IMR-90 (cell line): Measurements from ENCODE around the gene EFCAB8. TPM values are rescaled to one million over a fixed set of nuclear protein-coding genes. Genes with fewer than 3 reads are reported as not detected.

ENCODE experiments used
- ATAC-seq: fragments of 200-7000 bp; cut with Tn5 transposase; 2 replicates; pipeline ENCODE4 v1.9.1; 2020; ENCODE audit warnings: low read depth, mild to moderate bottlenecking, moderate library complexity
- BruUV-seq: library from RNA; stranded (reverse); fragments of 400-500 nt; replicated peaks from 2 replicates; lab custom pipeline; 2021; lab: Mats Ljungman, UMichigan
- CTCF ChIA-PET: fragments of 300-600 bp; formaldehyde crosslinking; extraction: SDS; loops from one replicate; lab custom pipeline; 2021; ENCODE audit warnings: antibody characterized with exemption; lab: Yijun Ruan, JAX
- POLR2A ChIA-PET: fragments of 300-600 bp; sonication (Branson Sonifier 250); formaldehyde crosslinking; loops from one replicate; lab custom pipeline; 2022; ENCODE audit warnings: antibody characterized with exemption; ENCODE audit not compliant: unreplicated experiment; lab: Charles Lee
- DNase-seq: peaks from one replicate; pipeline ENCODE4 v3.0.0; 2013
- H2AFZ ChIP-seq: replicated peaks from 2 replicates; pipeline ENCODE3; 2013; ENCODE audit warnings: low read length, mild to moderate bottlenecking; ENCODE audit not compliant: poor library complexity
- H2AK5ac ChIP-seq: 2 replicates; pipeline ENCODE4 v1.6.1; 2013; ENCODE audit warnings: low read depth, low read length, inconsistent platforms
- H2AK9ac ChIP-seq: replicated peaks from 2 replicates; pipeline ENCODE3; 2013; ENCODE audit warnings: mild to moderate bottlenecking, low read depth, low read length, moderate library complexity; ENCODE audit not compliant: poor library complexity
- H2BK120ac ChIP-seq: 2 replicates; pipeline ENCODE4 v1.6.1; 2013; ENCODE audit warnings: low read depth, low read length, inconsistent platforms
- H2BK15ac ChIP-seq: 3 replicates; pipeline ENCODE4 v1.6.1; 2013; ENCODE audit warnings: low read depth, low read length, inconsistent platforms
- H2BK20ac ChIP-seq: 2 replicates; pipeline ENCODE4 v1.6.1; 2013; ENCODE audit warnings: low read depth, mild to moderate bottlenecking, inconsistent platforms, low read length, moderate library complexity
- H2BK5ac ChIP-seq: 2 replicates; pipeline ENCODE4 v1.6.1; 2013; ENCODE audit warnings: mild to moderate bottlenecking, low read depth, low read length, inconsistent platforms; ENCODE audit not compliant: poor library complexity, severe bottlenecking
- H3K14ac ChIP-seq: replicated peaks from 2 replicates; pipeline ENCODE4 v1.6.1; 2013; ENCODE audit warnings: low read depth, low read length, inconsistent platforms
- H3K18ac ChIP-seq: 2 replicates; pipeline ENCODE4 v1.6.1; 2013; ENCODE audit warnings: low read depth, low read length, control low read depth
- H3K23ac ChIP-seq: 2 replicates; pipeline ENCODE4 v1.6.1; 2013; ENCODE audit warnings: low read depth, low read length, inconsistent platforms
- H3K27ac ChIP-seq: 2 replicates; pipeline ENCODE4 v1.5.1; 2013; ENCODE audit warnings: mild to moderate bottlenecking, control low read depth, low read length; ENCODE audit not compliant: insufficient read depth
- H3K27me3 ChIP-seq: 2 replicates; pipeline ENCODE4 v1.6.1; 2013; ENCODE audit warnings: low read length; ENCODE audit not compliant: control insufficient read depth, insufficient read depth
- H3K36me3 ChIP-seq: 2 replicates; pipeline ENCODE4 v1.6.1; 2013; ENCODE audit warnings: low read length, mixed read lengths; ENCODE audit not compliant: control insufficient read depth, insufficient read depth
- H3K4ac ChIP-seq: 2 replicates; pipeline ENCODE4 v1.6.1; 2013; ENCODE audit warnings: low read depth, low read length, inconsistent platforms
- H3K4me1 ChIP-seq: 2 replicates; pipeline ENCODE4 v1.6.1; 2013; ENCODE audit warnings: low read length, mixed read lengths; ENCODE audit not compliant: control insufficient read depth, insufficient read depth
- H3K4me2 ChIP-seq: 2 replicates; pipeline ENCODE4 v1.6.1; 2013; ENCODE audit warnings: low read depth, mild to moderate bottlenecking, control low read depth, low read length, moderate library complexity
- H3K4me3 ChIP-seq: 2 replicates; pipeline ENCODE4 v1.5.1; 2013; ENCODE audit warnings: low read depth, mild to moderate bottlenecking, control low read depth, low read length, moderate library complexity; ENCODE audit not compliant: insufficient read depth
- H3K56ac ChIP-seq: 2 replicates; pipeline ENCODE4 v1.6.1; 2013; ENCODE audit warnings: low read length, inconsistent platforms; ENCODE audit not compliant: insufficient read depth; ENCODE audit errors: extremely low read depth
- H3K79me1 ChIP-seq, 2 experiments: 2 replicates each; pipeline ENCODE4 v1.6.1; 2013; ENCODE audit warnings: low read length in 2 of 2, inconsistent platforms in 1 of 2, low read depth in 1 of 2
- H3K9ac ChIP-seq: 2 replicates; pipeline ENCODE4 v1.6.1; 2013; ENCODE audit warnings: low read depth, low read length, control low read depth
- H3K9me1 ChIP-seq: 2 replicates; pipeline ENCODE4 v1.6.1; 2013; ENCODE audit warnings: low read length, inconsistent platforms; ENCODE audit not compliant: insufficient read depth
- H3K9me3 ChIP-seq: 2 replicates; pipeline ENCODE4 v1.6.1; 2013; ENCODE audit warnings: low read length; ENCODE audit not compliant: control insufficient read depth, insufficient read depth
- H4K20me1 ChIP-seq: 2 replicates; pipeline ENCODE4 v1.6.1; 2013; ENCODE audit warnings: low read length, inconsistent platforms; ENCODE audit not compliant: insufficient read depth
- H4K5ac ChIP-seq: 2 replicates; pipeline ENCODE4 v1.6.1; 2013; ENCODE audit warnings: mild to moderate bottlenecking, low read depth, low read length, control low read depth
- H4K8ac ChIP-seq, 2 experiments: 2 replicates each; pipeline ENCODE4 v1.6.1; 2013; ENCODE audit warnings: low read depth in 2 of 2, low read length in 2 of 2, control low read depth in 1 of 2, inconsistent platforms in 1 of 2
- H4K91ac ChIP-seq: 2 replicates; pipeline ENCODE4 v1.6.1; 2013; ENCODE audit warnings: low read depth, low read length, inconsistent platforms; ENCODE audit not compliant: insufficient read depth
- BHLHE40 ChIP-seq: fragments of 150-350 bp; IDR thresholded peaks from 2 replicates; pipeline ENCODE4 v1.6.1; 2016; ENCODE audit warnings: mild to moderate bottlenecking, low read depth, low read length
- CEBPB ChIP-seq: IDR thresholded peaks from 2 replicates; pipeline ENCODE4 v1.6.1; 2012; ENCODE audit warnings: low read depth, low read length, improper control_type of control experiment
- FOS ChIP-seq: fragments of 150-350 bp; IDR thresholded peaks from 2 replicates; pipeline ENCODE4 v1.6.1; 2016; ENCODE audit warnings: low read depth, low read length
- MAZ ChIP-seq: IDR thresholded peaks from 2 replicates; pipeline ENCODE4 v1.6.1; 2012; ENCODE audit warnings: low read depth, mild to moderate bottlenecking, low read length, improper control_type of control experiment, moderate library complexity, borderline replicate concordance
- POLR2A ChIP-seq: IDR thresholded peaks from 2 replicates; pipeline ENCODE4 v1.6.1; 2012; ENCODE audit warnings: mild to moderate bottlenecking, low read depth, low read length
- RFX5 ChIP-seq: IDR thresholded peaks from 2 replicates; pipeline ENCODE4 v1.8.0; 2012; ENCODE audit warnings: low read depth, mild to moderate bottlenecking, low read length, moderate library complexity
- WGBS, 2 experiments: methylation state at CpG; one replicate each; pipeline versions ENCODE4 v1.1.5 to v1.1.7; 2013; ENCODE audit warnings: missing lambda C conversion rate in 2 of 2; ENCODE audit not compliant: insufficient read length in 1 of 2; ENCODE audit errors: extremely low coverage in 2 of 2; 5-methylcytosine and 5-hydroxymethylcytosine counted together
- dilution Hi-C: fragments of 300-500 bp; cut with HindIII; formaldehyde crosslinking; loops from one replicate; pipeline ENCODE4 v1.14.3; 2018; ENCODE audit warnings: low sequenced_read_pairs; ENCODE audit not compliant: unreplicated experiment
- in situ Hi-C: fragments of 300-500 bp; cut with MboI; formaldehyde crosslinking; loops from 3 replicates; pipeline ENCODE4 v1.14.3; 2019; ENCODE audit warnings: low sequenced_read_pairs, inconsistent platforms, mixed read lengths
- intact Hi-C: fragments of 100-400 bp; cut with micrococcal nuclease; formaldehyde crosslinking; loops from 2 replicates; pipeline ENCODE4 v1.10.0; 2022
- polyA plus RNA-seq, 3 experiments: library from polyadenylated mRNA; depleted of rRNA; stranded (reverse); fragments of >200 nt; gene quantifications; 2 replicates each; pipeline ENCODE4 v1.2.3, GENCODE V29; 2012; ENCODE audit warnings: low replicate concordance in 1 of 3
- total RNA-seq: library from RNA; depleted of rRNA; stranded (reverse); fragments of >200 nt; gene quantifications from 2 replicates; pipeline ENCODE4 v1.2.3, GENCODE V29; 2012
- TF ChIP-seq, protein P1 (sequence below): fragments of 150-350 bp; IDR thresholded peaks from 2 replicates; pipeline ENCODE4 v1.6.1; 2017; ENCODE audit warnings: mild to moderate bottlenecking, antibody characterized with exemption, low read length, low read depth
- TF ChIP-seq, protein P2 (sequence below): fragments of 150-350 bp; IDR thresholded peaks from 2 replicates; pipeline ENCODE4 v1.6.1; 2016; ENCODE audit warnings: low read depth, mild to moderate bottlenecking, low read length, moderate library complexity, borderline replicate concordance

Gene EFCAB8
- total and polyA plus RNA-seq, 2 of the 4 experiments (the other 2 are of a cell fraction), result not detected

DNA sequence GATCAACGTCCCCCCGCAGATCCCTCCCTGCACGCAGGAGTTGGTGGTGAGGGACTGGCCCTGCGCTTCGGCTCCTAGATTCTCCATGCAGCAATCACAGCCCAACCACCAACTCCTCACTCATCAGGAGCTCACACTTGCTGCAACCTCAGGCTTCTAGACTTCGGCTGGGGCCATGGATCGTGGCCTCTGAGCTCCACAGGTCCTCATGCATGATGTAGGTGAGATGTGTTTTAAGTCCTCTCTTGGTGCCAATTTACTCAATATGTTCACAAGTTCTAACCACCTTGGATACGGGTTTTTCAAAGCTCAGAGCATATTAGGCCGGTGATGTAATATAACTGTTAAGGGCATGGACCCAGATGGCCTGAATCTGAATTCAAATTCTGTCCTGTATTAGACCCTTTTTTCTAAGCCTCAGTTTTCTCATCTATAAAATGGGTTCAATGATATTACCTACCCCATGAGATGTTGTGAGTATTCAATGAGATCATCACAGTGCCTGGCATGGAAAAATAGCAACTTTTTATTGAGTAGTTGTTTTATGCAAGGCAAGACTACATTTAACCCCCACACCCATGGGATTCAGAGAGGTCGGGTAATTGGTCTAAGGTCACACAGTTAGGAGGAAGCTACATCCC, 114.5 kb downstream of the EFCAB8 start:
- BruUV-seq, result no TSS peak
- H3K4ac ChIP-seq, result no peak overlapping the region
- ATAC-seq, result no peak
- no peak overlapping the region for H3K4me3 ChIP-seq
- H3K9me3 ChIP-seq, result no peaks in the 10 kb centered on the region
- in situ Hi-C loops (no loop called here), intact Hi-C loops (no loop called here), dilution Hi-C loops (no loop called here)
- no peak overlapping the region for H4K91ac ChIP-seq
- ChIA-PET CTCF (no interaction called here), POLR2A (no interaction called here)
- H3K56ac ChIP-seq, result no peak overlapping the region
- no peaks in the 10 kb centered on the region for H3K4me1 ChIP-seq
- H3K9ac ChIP-seq, result no peak overlapping the region
- H3K9me1 ChIP-seq, result no peaks in the 10 kb centered on the region
- no peak overlapping the region for H4K8ac ChIP-seq
- no peak overlapping the region for H2AK9ac ChIP-seq
- H2BK20ac ChIP-seq, result no peak overlapping the region
- no peaks in the 10 kb centered on the region for H3K36me3 ChIP-seq
- no peak overlapping the region for H2BK120ac ChIP-seq
- no peak overlapping the region for H3K23ac ChIP-seq
- H3K27me3 ChIP-seq, result peaks cover 15% of the 10 kb centered on the region; the same call in 1 of the 2 replicates
- no peak overlapping the region for H3K4me2 ChIP-seq
- no peak for DNase-seq
- no peak overlapping the region for H2BK15ac ChIP-seq
- H2BK5ac ChIP-seq, result no peak overlapping the region
- H2AK5ac ChIP-seq, result no peak overlapping the region
- H4K20me1 ChIP-seq, result no peaks in the 10 kb centered on the region
- H3K14ac ChIP-seq, result no peak overlapping the region
- H4K5ac ChIP-seq, result no peak overlapping the region
- TF ChIP-seq MAZ, result no peak
- no peak for TF ChIP-seq CEBPB
- TF ChIP-seq FOS, result no peak
- no peak for TF ChIP-seq BHLHE40
- TF ChIP-seq RFX5, result no peak
- TF ChIP-seq, protein P1, sequence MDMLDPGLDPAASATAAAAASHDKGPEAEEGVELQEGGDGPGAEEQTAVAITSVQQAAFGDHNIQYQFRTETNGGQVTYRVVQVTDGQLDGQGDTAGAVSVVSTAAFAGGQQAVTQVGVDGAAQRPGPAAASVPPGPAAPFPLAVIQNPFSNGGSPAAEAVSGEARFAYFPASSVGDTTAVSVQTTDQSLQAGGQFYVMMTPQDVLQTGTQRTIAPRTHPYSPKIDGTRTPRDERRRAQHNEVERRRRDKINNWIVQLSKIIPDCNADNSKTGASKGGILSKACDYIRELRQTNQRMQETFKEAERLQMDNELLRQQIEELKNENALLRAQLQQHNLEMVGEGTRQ, result no peak
- TF ChIP-seq, protein P2, sequence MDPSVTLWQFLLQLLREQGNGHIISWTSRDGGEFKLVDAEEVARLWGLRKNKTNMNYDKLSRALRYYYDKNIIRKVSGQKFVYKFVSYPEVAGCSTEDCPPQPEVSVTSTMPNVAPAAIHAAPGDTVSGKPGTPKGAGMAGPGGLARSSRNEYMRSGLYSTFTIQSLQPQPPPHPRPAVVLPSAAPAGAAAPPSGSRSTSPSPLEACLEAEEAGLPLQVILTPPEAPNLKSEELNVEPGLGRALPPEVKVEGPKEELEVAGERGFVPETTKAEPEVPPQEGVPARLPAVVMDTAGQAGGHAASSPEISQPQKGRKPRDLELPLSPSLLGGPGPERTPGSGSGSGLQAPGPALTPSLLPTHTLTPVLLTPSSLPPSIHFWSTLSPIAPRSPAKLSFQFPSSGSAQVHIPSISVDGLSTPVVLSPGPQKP, result no peak
- TF ChIP-seq POLR2A, result no peak
- no peaks in the 10 kb centered on the region for H3K79me1 ChIP-seq
- no peak overlapping the region for H3K18ac ChIP-seq
- H2AFZ ChIP-seq, result no peak overlapping the region
- no CpG with 5 or more reads among the region's 10 CpGs for WGBS, 2 experiments
- H3K27ac ChIP-seq, result no peak overlapping the region
